ENCODE results near the gene RIMS1. TPM values are rescaled to one million over a fixed set of nuclear protein-coding genes. Genes with fewer than 3 reads are reported as not detected.

RIMS1 gene, protein sequence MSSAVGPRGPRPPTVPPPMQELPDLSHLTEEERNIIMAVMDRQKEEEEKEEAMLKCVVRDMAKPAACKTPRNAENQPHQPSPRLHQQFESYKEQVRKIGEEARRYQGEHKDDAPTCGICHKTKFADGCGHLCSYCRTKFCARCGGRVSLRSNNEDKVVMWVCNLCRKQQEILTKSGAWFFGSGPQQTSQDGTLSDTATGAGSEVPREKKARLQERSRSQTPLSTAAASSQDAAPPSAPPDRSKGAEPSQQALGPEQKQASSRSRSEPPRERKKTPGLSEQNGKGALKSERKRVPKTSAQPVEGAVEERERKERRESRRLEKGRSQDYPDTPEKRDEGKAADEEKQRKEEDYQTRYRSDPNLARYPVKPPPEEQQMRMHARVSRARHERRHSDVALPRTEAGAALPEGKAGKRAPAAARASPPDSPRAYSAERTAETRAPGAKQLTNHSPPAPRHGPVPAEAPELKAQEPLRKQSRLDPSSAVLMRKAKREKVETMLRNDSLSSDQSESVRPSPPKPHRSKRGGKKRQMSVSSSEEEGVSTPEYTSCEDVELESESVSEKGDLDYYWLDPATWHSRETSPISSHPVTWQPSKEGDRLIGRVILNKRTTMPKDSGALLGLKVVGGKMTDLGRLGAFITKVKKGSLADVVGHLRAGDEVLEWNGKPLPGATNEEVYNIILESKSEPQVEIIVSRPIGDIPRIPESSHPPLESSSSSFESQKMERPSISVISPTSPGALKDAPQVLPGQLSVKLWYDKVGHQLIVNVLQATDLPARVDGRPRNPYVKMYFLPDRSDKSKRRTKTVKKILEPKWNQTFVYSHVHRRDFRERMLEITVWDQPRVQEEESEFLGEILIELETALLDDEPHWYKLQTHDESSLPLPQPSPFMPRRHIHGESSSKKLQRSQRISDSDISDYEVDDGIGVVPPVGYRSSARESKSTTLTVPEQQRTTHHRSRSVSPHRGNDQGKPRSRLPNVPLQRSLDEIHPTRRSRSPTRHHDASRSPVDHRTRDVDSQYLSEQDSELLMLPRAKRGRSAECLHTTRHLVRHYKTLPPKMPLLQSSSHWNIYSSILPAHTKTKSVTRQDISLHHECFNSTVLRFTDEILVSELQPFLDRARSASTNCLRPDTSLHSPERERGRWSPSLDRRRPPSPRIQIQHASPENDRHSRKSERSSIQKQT (N-terminal part only)
- total RNA-seq, result 5.8 to 6.3 TPM (median 6.0 TPM) in 3 replicates

GRCh38 chr6:71886184-71887005 is at the start of gene RIMS1:
Gene RIMS1, plus strand, starts transcription at chr6:71886550. Its CDS starts 474 bp downstream, at chr6:71887024.
- peak in 1 of 2 experiments; percentile 66 for DNase-seq (ENCODE audit: low spot score in 2 of 2, unreplicated experiment in 2 of 2)
- Mint-ChIP-seq H3K27ac (no peak within 1 kb of the TSS), H3K27me3 (ENCODE audit: low read depth) (peaks cover 82% of the 10 kb centered on the region), H3K36me3 (no peaks in the 10 kb centered on the region), H3K4me3 (peak within 1 kb of the TSS; percentile 75), H3K4me1 (peaks cover 7% of the 10 kb centered on the region), H3K9me3 (no peaks in the 10 kb centered on the region)
- TF ChIP-seq, protein P1, sequence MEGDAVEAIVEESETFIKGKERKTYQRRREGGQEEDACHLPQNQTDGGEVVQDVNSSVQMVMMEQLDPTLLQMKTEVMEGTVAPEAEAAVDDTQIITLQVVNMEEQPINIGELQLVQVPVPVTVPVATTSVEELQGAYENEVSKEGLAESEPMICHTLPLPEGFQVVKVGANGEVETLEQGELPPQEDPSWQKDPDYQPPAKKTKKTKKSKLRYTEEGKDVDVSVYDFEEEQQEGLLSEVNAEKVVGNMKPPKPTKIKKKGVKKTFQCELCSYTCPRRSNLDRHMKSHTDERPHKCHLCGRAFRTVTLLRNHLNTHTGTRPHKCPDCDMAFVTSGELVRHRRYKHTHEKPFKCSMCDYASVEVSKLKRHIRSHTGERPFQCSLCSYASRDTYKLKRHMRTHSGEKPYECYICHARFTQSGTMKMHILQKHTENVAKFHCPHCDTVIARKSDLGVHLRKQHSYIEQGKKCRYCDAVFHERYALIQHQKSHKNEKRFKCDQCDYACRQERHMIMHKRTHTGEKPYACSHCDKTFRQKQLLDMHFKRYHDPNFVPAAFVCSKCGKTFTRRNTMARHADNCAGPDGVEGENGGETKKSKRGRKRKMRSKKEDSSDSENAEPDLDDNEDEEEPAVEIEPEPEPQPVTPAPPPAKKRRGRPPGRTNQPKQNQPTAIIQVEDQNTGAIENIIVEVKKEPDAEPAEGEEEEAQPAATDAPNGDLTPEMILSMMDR (IDR thresholded peaks at IDR 0.05; ENCODE audit: unreplicated experiment), result no peak

- TF ChIP-seq, protein P1 (IDR thresholded peaks at IDR 0.05; ENCODE audit: unreplicated experiment), result no peak
- no peak overlapping the region for H3K27ac Mint-ChIP-seq
- peaks cover 9% of the 10 kb centered on the region for H3K27me3 Mint-ChIP-seq (ENCODE audit: low read depth)
- DNase-seq (ENCODE audit: low spot score in 2 of 2, unreplicated experiment in 2 of 2), result no peak
- no peaks in the 10 kb centered on the region for H3K4me1 Mint-ChIP-seq
- no peaks in the 10 kb centered on the region for H3K36me3 Mint-ChIP-seq
- H3K4me3 Mint-ChIP-seq, result no peak overlapping the region
- no peaks in the 10 kb centered on the region for H3K9me3 Mint-ChIP-seq
These were observed 35.1 kb upstream of the RIMS1 start for GRCh38 chr6:71851214-71851613.

DNA sequence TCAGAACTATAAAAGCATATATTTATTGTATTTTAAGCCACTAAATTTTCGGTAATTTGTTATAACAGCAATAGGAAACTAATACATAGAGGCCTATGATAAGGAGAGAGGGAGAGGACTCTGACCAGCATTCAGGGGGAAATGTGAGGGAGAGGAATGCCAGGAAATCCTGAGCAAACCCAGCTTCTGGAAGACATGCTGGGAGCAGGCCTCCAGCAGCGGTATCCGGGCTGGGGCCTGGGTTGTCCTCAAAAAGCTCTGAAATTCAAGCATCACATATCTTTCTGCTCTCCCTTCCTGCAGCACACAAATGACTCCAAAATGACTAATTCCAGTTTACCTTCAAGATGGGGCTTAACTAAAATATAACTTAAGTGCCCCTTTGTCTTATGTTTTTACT is 33.4 kb upstream of the RIMS1 start:
- no peak for DNase-seq (ENCODE audit: low spot score in 2 of 2, unreplicated experiment in 2 of 2)
- no peaks in the 10 kb centered on the region for H3K4me1 Mint-ChIP-seq
- H3K27ac Mint-ChIP-seq, result no peak overlapping the region
- H3K27me3 Mint-ChIP-seq (ENCODE audit: low read depth), result peaks cover 6% of the 10 kb centered on the region
- no peaks in the 10 kb centered on the region for H3K9me3 Mint-ChIP-seq
- no peaks in the 10 kb centered on the region for H3K36me3 Mint-ChIP-seq
- TF ChIP-seq, protein P1 (IDR thresholded peaks at IDR 0.05; ENCODE audit: unreplicated experiment), result no peak
- H3K4me3 Mint-ChIP-seq, result no peak overlapping the region

- no peak overlapping the region for H3K4me3 Mint-ChIP-seq
- H3K4me1 Mint-ChIP-seq, result no peaks in the 10 kb centered on the region
- no peak for DNase-seq (ENCODE audit: low spot score in 2 of 2, unreplicated experiment in 2 of 2)
- peaks cover 6% of the 10 kb centered on the region for H3K9me3 Mint-ChIP-seq
- no peaks in the 10 kb centered on the region for H3K36me3 Mint-ChIP-seq
- H3K27me3 Mint-ChIP-seq (ENCODE audit: low read depth), result no peaks in the 10 kb centered on the region
- TF ChIP-seq, protein P1 (IDR thresholded peaks at IDR 0.05; ENCODE audit: unreplicated experiment), result no peak
- no peak overlapping the region for H3K27ac Mint-ChIP-seq
These were observed 30.9 kb upstream of the RIMS1 start for GRCh38 chr6:71855406-71855805.

DNA sequence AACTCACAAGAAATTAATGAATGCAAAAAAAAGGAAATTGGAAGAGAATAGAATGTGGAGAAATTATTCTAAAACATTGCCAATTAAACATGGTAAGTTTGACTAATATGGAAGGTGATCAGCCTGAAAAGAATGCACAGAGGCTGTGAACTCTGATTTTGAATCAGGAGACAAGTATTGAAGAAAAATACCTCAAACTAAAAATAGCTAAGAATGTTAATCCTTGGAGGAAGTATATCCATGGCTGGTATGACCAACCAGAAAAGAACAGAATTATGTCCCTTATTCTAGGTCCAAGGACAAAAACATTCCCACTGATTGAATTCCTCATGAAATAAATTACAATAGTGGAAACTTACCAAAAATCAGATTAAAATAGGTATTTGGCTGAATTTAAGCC is 7.3 kb upstream of the RIMS1 start:
- H3K4me1 Mint-ChIP-seq, result no peaks in the 10 kb centered on the region
- H3K36me3 Mint-ChIP-seq, result no peaks in the 10 kb centered on the region
- H3K27ac Mint-ChIP-seq, result no peak overlapping the region
- DNase-seq (ENCODE audit: low spot score in 2 of 2, unreplicated experiment in 2 of 2), result no peak
- H3K27me3 Mint-ChIP-seq (ENCODE audit: low read depth), result peaks cover 34% of the 10 kb centered on the region
- no peak overlapping the region for H3K4me3 Mint-ChIP-seq
- TF ChIP-seq, protein P1 (IDR thresholded peaks at IDR 0.05; ENCODE audit: unreplicated experiment), result no peak
- no peaks in the 10 kb centered on the region for H3K9me3 Mint-ChIP-seq

Measured in mesothelial cell of epicardium (in vitro differentiated cells).